ENCODE measurements around the gene JMJD8. TPM values are rescaled to one million over a fixed set of nuclear protein-coding genes. Genes with fewer than 3 reads are reported as not detected.

The JMJD8 gene
- total and polyA plus RNA-seq, 9 of the 15 experiments (the other 6 are each of a cell fraction or from before 2014, with no cell fraction given) = 1.2 to 50.6 (median 29.3) TPM

- 47% methylated on average over 15 of the region's 22 CpGs for WGBS (ENCODE audit: insufficient coverage, low coverage, missing lambda C conversion rate)
- Histone ChIP-seq H3K9ac (ENCODE audit: insufficient read depth in 1 of 2, low read depth in 2 of 2, low read length in 2 of 2) (peak overlapping the region in 1 of 2 experiments; percentile 50; a peak in 1 of 4 replicates), H3K27ac (ENCODE audit: extremely low read depth, low read depth, low read length) (no peak overlapping the region), H3K9me1 (ENCODE audit: control insufficient read depth, insufficient read depth, low read length) (no peaks in the 10 kb centered on the region), H3K4me1 (replicated peaks in 1 of 2; ENCODE audit: control insufficient read depth in 2 of 2, insufficient read depth in 2 of 2, low read length in 2 of 2) (peaks cover 0 to 88% of the 10 kb centered on the region in 2 experiments; a peak in 2 of 5 replicates), H2AFZ (ENCODE audit: low read depth, low read length) (no peak overlapping the region), H3K79me2 (ENCODE audit: control insufficient read depth, insufficient read depth, low read length) (no peaks in the 10 kb centered on the region), H3K9me3 (replicated peaks; ENCODE audit: control insufficient read depth, insufficient read depth, low read depth, low read length) (no peaks in the 10 kb centered on the region), H4K20me1 (replicated peaks; ENCODE audit: control insufficient read depth, insufficient read depth, low read length) (no peaks in the 10 kb centered on the region), H3K4me3 (no peak overlapping the region), H3K36me3 (ENCODE audit: control insufficient read depth, insufficient read depth, low read length) (peaks cover 16% of the 10 kb centered on the region; the same call in 2 of the 3 replicates), H3K27me3 (ENCODE audit: control insufficient read depth in 2 of 2, insufficient read depth in 2 of 2, low read length in 2 of 2) (no peaks in the 10 kb centered on the region), H3K4me2 (ENCODE audit: insufficient read depth, low read length) (no peak overlapping the region)
- BruUV-seq (replicated peaks) = no TSS peak
- peak; percentile 60; the same call in 1 of the 2 replicates for TF ChIP-seq ZBTB33 (CRISPR knock-in tag; IDR thresholded peaks at IDR 0.05)
- TF ChIP-seq ZNF778 (CRISPR knock-in tag; IDR thresholded peaks at IDR 0.05) = no peak
- ChIA-PET CTCF (ENCODE audit: low intra/inter-chr PET ratio) (no interaction called here), POLR2A (interaction anchor here (0.7 to 2.8 kb wide), 3 partner anchors 9 to 38 kb away, joined by 3 to 13 read pairs (median 4); partner anchors contain the start of genes MCRIP2, METTL26 and WDR24)
- no peak for FAIRE-seq
- no peak for ATAC-seq
- DNase-seq (ENCODE audit: extremely low read depth in 1 of 4, low spot score in 3 of 4) = no peak
- in situ Hi-C loops (cut with MboI) (no loop called here), intact Hi-C loops (cut with micrococcal nuclease) (no loop called here)
Measured at GRCh38 chr16:651844-652243, 32.3 kb downstream of the JMJD8 start.

GRCh38 chr16:649631-650030 lies 34.5 kb downstream of the JMJD8 start:
- no peak overlapping the region for H3K4me2 ChIP-seq (ENCODE audit: insufficient read depth, low read length)
- in situ Hi-C loops (cut with MboI) (no loop called here), intact Hi-C loops (cut with micrococcal nuclease) (no loop called here)
- H3K36me3 ChIP-seq (ENCODE audit: control insufficient read depth, insufficient read depth, low read length) = peaks cover 35% of the 10 kb centered on the region; the same call in 2 of the 3 replicates
- H3K79me2 ChIP-seq (ENCODE audit: control insufficient read depth, insufficient read depth, low read length) = peaks cover 16% of the 10 kb centered on the region
- ATAC-seq (no peak), DNase-seq (ENCODE audit: extremely low read depth in 1 of 4, low spot score in 3 of 4) (no peak), FAIRE-seq (no peak)
- no peak overlapping the region for H2AFZ ChIP-seq (ENCODE audit: low read depth, low read length)
- no peak overlapping the region for H3K9ac ChIP-seq (ENCODE audit: insufficient read depth in 1 of 2, low read depth in 2 of 2, low read length in 2 of 2)
- BruUV-seq (replicated peaks) = no TSS peak
- no peaks in the 10 kb centered on the region for H3K9me1 ChIP-seq (ENCODE audit: control insufficient read depth, insufficient read depth, low read length)
- WGBS (ENCODE audit: insufficient coverage, low coverage, missing lambda C conversion rate) = 88% methylated on average over 5 of the region's 44 CpGs
- no peak overlapping the region for H3K4me3 ChIP-seq
- peaks cover 0 to 87% of the 10 kb centered on the region in 2 experiments; a peak in 2 of 5 replicates for H3K4me1 ChIP-seq (replicated peaks in 1 of 2; ENCODE audit: control insufficient read depth in 2 of 2, insufficient read depth in 2 of 2, low read length in 2 of 2)
- ChIA-PET CTCF (ENCODE audit: low intra/inter-chr PET ratio) (no interaction called here), POLR2A (interaction anchor here (0.6 to 1.7 kb wide), 2 partner anchors 9 to 10 kb away, joined by 4 to 6 read pairs; no protein-coding TSS in a partner anchor)
- H3K9me3 ChIP-seq (replicated peaks; ENCODE audit: control insufficient read depth, insufficient read depth, low read depth, low read length) = no peaks in the 10 kb centered on the region
- no peaks in the 10 kb centered on the region for H3K27me3 ChIP-seq (ENCODE audit: control insufficient read depth in 2 of 2, insufficient read depth in 2 of 2, low read length in 2 of 2)
- H3K27ac ChIP-seq (ENCODE audit: extremely low read depth, low read depth, low read length) = no peak overlapping the region
- H4K20me1 ChIP-seq (replicated peaks; ENCODE audit: control insufficient read depth, insufficient read depth, low read length) = no peaks in the 10 kb centered on the region
- TF ChIP-seq ZNF140 (CRISPR knock-in tag; IDR thresholded peaks at IDR 0.05) = no peak
- TF ChIP-seq THRB (CRISPR knock-in tag; conservative IDR thresholded peaks at IDR 0.05) = no peak
- no peak for TF ChIP-seq THRA (IDR thresholded peaks at IDR 0.05)
- no peak for TF ChIP-seq MEF2A (IDR thresholded peaks at IDR 0.05; ENCODE audit: control insufficient read depth, low read depth, low read length)
- no peak for TF ChIP-seq CHD1 (IDR thresholded peaks at IDR 0.05; ENCODE audit: low read length)
- no peak for TF ChIP-seq TAF9B (IDR thresholded peaks at IDR 0.05; ENCODE audit: partially characterized antibody)
- TF ChIP-seq ZBTB2 (IDR thresholded peaks at IDR 0.05) = no peak

Measured in K562 (cell line).